Tibial nerve (tissue), 4 donors: ENCODE results near the gene MEDAG. TPM values are rescaled to one million over a fixed set of nuclear protein-coding genes. Genes with fewer than 3 reads are reported as not detected.

Source experiments
- DNase-seq, 2 donors: peaks; one replicate each; pipeline ENCODE4 v3.0.0-alpha.2; 2019; ENCODE audit warnings: low spot score in 2 of 2
- H3K27ac ChIP-seq, 4 donors: fragments of 200-600 bp; sonication (generic) in 3 of 4; one replicate each; pipeline ENCODE4 v1.5.1; 2017 to 2019; ENCODE audit warnings: mild to moderate bottlenecking in 1 of 4
- H3K27me3 ChIP-seq, 2 donors: fragments of 200-600 bp; sonication (generic) in 1 of 2; one replicate each; pipeline versions ENCODE4 v1.5.1 to v1.6.0; 2017 to 2019
- H3K36me3 ChIP-seq, 3 donors: fragments of 200-600 bp; sonication (generic); one replicate each; pipeline ENCODE4 v1.5.1; 2018 to 2019
- H3K4me1 ChIP-seq, 4 donors: fragments of 200-600 bp; sonication (generic) in 3 of 4; one replicate each; pipeline ENCODE4 v1.5.1; 2017 to 2019
- H3K4me3 ChIP-seq, 4 donors: fragments of 200-600 bp; sonication (generic) in 3 of 4; one replicate each; pipeline ENCODE4 v1.5.1; 2017 to 2019; ENCODE audit warnings: mild to moderate bottlenecking in 1 of 4, moderate library complexity in 1 of 4
- H3K9me3 ChIP-seq, 4 donors: fragments of 200-600 bp; sonication (generic) in 3 of 4; one replicate each; pipeline ENCODE4 v1.5.1; 2017 to 2019
- CTCF ChIP-seq, 5 experiments: fragments of 200-600 bp in 3 of 5; fragments of 450-650 bp in 2 of 5; sonication (generic) in 3 of 5; IDR thresholded peaks; one replicate each; pipeline ENCODE4 v1.5.1; 2016 to 2019; ENCODE audit warnings: antibody characterized with exemption in 5 of 5, mild to moderate bottlenecking in 3 of 5, moderate library complexity in 2 of 5
- EP300 ChIP-seq, 2 donors: sonication (generic); formaldehyde crosslinking; IDR thresholded peaks; one replicate each; pipeline ENCODE4 v1.6.1; 2017; ENCODE audit warnings: antibody characterized with exemption in 2 of 2, mild to moderate bottlenecking in 1 of 2
- POLR2A ChIP-seq, 2 donors: fragments of 450-650 bp; IDR thresholded peaks; one replicate each; pipeline ENCODE4 v1.6.1; 2017; ENCODE audit warnings: antibody characterized with exemption in 2 of 2, mild to moderate bottlenecking in 2 of 2, moderate library complexity in 2 of 2
- WGBS, 2 donors: methylation state at CpG; one replicate each; pipeline ENCODE4 v1.1.5; 2018; 5-methylcytosine and 5-hydroxymethylcytosine counted together
- total RNA-seq, 4 donors: library from RNA; depleted of rRNA; stranded (reverse); fragments of >200 nt; gene quantifications; one replicate each; pipeline ENCODE4 v1.1.0, GENCODE V29; 2016

MEDAG gene
- total RNA-seq, 4 donors from 2014 or later, result 95.1 to 151 (median 122) TPM

- H3K9me3 ChIP-seq, result no peaks in the 10 kb centered on the region
- H3K27ac ChIP-seq, result peak overlapping the region; percentile 67 to 94 (median 84)
- H3K4me3 ChIP-seq, result peak overlapping the region; percentile 33 to 68 (median 48)
- no peak for TF ChIP-seq POLR2A (IDR thresholded peaks at IDR 0.05)
- TF ChIP-seq EP300 (IDR thresholded peaks at IDR 0.05), result no peak
- no peak for TF ChIP-seq CTCF (IDR thresholded peaks at IDR 0.05)
- no peak for DNase-seq
- WGBS, 2 donors, result 11 to 17% methylated on average over 22 to 48 of the region's 60 CpGs
- peaks cover 0 to 60% (median 9%) of the 10 kb centered on the region in 4 donors for H3K4me1 ChIP-seq
- peaks cover 0 to 10% of the 10 kb centered on the region in 2 donors for H3K27me3 ChIP-seq
- H3K36me3 ChIP-seq, result no peaks in the 10 kb centered on the region
Measured at GRCh38 chr13:30906411-30907051, 460 bp downstream of the MEDAG start.

GRCh38 chr13:30907121-30907861 is 1.2 kb downstream of the MEDAG start:
- peak overlapping the region; percentile 33 to 68 (median 48) for H3K4me3 ChIP-seq
- peak overlapping the region; percentile 67 to 94 (median 84) for H3K27ac ChIP-seq
- whole genome bisulfite sequencing, 2 donors, result 47 to 56% methylated on average over 10 of the region's 10 CpGs
- no peak for DNase-seq
- TF ChIP-seq CTCF (IDR thresholded peaks at IDR 0.05) (no peak), POLR2A (IDR thresholded peaks at IDR 0.05) (no peak), EP300 (IDR thresholded peaks at IDR 0.05) (no peak)
- H3K27me3 ChIP-seq, result peaks cover 0 to 10% of the 10 kb centered on the region in 2 donors
- H3K9me3 ChIP-seq, result no peaks in the 10 kb centered on the region
- peaks cover 0 to 67% (median 9%) of the 10 kb centered on the region in 4 donors for H3K4me1 ChIP-seq
- H3K36me3 ChIP-seq, result no peaks in the 10 kb centered on the region

- Histone ChIP-seq H3K36me3 (no peaks in the 10 kb centered on the region), H3K27ac (peak overlapping the region in 2 of 4 donors; percentile 44 to 94), H3K27me3 (peaks cover 0 to 10% of the 10 kb centered on the region in 2 donors), H3K4me3 (peak overlapping the region in 2 of 4 donors; percentile 11 to 68), H3K4me1 (peaks cover 0 to 67% (median 9%) of the 10 kb centered on the region in 4 donors), H3K9me3 (no peaks in the 10 kb centered on the region)
- 19 to 20% methylated on average over 5 of the region's 5 CpGs for WGBS, 2 donors
- TF ChIP-seq POLR2A (IDR thresholded peaks at IDR 0.05) (peak in 1 of 2 donors; percentile 10), CTCF (IDR thresholded peaks at IDR 0.05) (no peak), EP300 (IDR thresholded peaks at IDR 0.05) (peak in 1 of 2 donors; percentile 60)
- peak in 1 of 2 donors; percentile 55 for DNase-seq
Measured at GRCh38 chr13:30908416-30908980, 2.4 kb downstream of the MEDAG start.

- 91% methylated on average over 3 of the region's 3 CpGs for WGBS, 2 donors
- H3K27me3 ChIP-seq, result peaks cover 0 to 5% of the 10 kb centered on the region in 2 donors
- no peak overlapping the region for H3K4me3 ChIP-seq
- H3K9me3 ChIP-seq, result no peaks in the 10 kb centered on the region
- H3K4me1 ChIP-seq, result peaks cover 0 to 70% (median 7%) of the 10 kb centered on the region in 4 donors
- no peak for DNase-seq
- no peak overlapping the region for H3K27ac ChIP-seq
- TF ChIP-seq CTCF (IDR thresholded peaks at IDR 0.05) (no peak), POLR2A (IDR thresholded peaks at IDR 0.05) (no peak), EP300 (IDR thresholded peaks at IDR 0.05) (no peak)
- H3K36me3 ChIP-seq, result no peaks in the 10 kb centered on the region
Measured at GRCh38 chr13:30910676-30911075, 4.6 kb downstream of the MEDAG start.
